SK-N-MC (cell line): Measurements from ENCODE around the gene SDSL.

Experiments used
- DNase-seq: peaks from one replicate; pipeline ENCODE4 v3.0.0-alpha.2; 2011; ENCODE audit warnings: low read depth, low spot score
- H3K27ac ChIP-seq: fragments of 200-600 bp; sonication (generic); 2 replicates; pipeline ENCODE4 v1.5.1; 2016; ENCODE audit warnings: mixed run types
- H3K36me3 ChIP-seq: fragments of 200-600 bp; sonication (generic); 2 replicates; pipeline ENCODE4 v1.6.1; 2017; ENCODE audit warnings: antibody characterized with exemption, low read length, mixed read lengths; ENCODE audit not compliant: insufficient read depth
- H3K4me3 ChIP-seq: fragments of 200-600 bp; sonication (generic); 2 replicates; pipeline ENCODE4 v1.5.1; 2016
- H3K9ac ChIP-seq: fragments of 200-600 bp; sonication (generic); 2 replicates; pipeline ENCODE4 v1.8.0; 2017; ENCODE audit warnings: mixed run types, mixed read lengths; ENCODE audit not compliant: insufficient read length
- H3K9me3 ChIP-seq: fragments of 200-600 bp; sonication (generic); 2 replicates; pipeline ENCODE4 v1.6.1; 2017; ENCODE audit warnings: low read depth, mild to moderate bottlenecking, antibody characterized with exemption, low read length, moderate library complexity, mixed read lengths
- EZH2 ChIP-seq: fragments of 200-600 bp; sonication (generic); IDR thresholded peaks from one replicate; pipeline ENCODE4 v1.6.1; 2017; ENCODE audit warnings: antibody characterized with exemption
- FOXP2 ChIP-seq: optimal IDR thresholded peaks from 2 replicates; pipeline ENCODE3; 2011; ENCODE audit warnings: mild to moderate bottlenecking, moderate library complexity; ENCODE audit not compliant: insufficient read depth; ENCODE audit errors: extremely low read length, control extremely low read depth
- POLR2AphosphoS5 ChIP-seq: IDR thresholded peaks from 2 replicates; pipeline ENCODE4 v1.6.1; 2012; ENCODE audit warnings: mild to moderate bottlenecking, low read depth, low read length, borderline replicate concordance

The SDSL gene

GRCh38 chr12:113385282-113385882, 36.8 kb upstream of the SDSL start:
- Histone ChIP-seq H3K9ac (no peak overlapping the region), H3K27ac (no peak overlapping the region), H3K9me3 (no peaks in the 10 kb centered on the region), H3K4me3 (no peak overlapping the region), H3K36me3 (no peaks in the 10 kb centered on the region; the same call in 1 of the 2 replicates)
- TF ChIP-seq POLR2AphosphoS5 (no peak), EZH2 (no peak), FOXP2 (no peak)
- no peak for DNase-seq

GRCh38 chr12:113386866-113387566, 35.2 kb upstream of the SDSL start:
- H3K36me3 ChIP-seq = no peaks in the 10 kb centered on the region
- H3K9ac ChIP-seq = no peak overlapping the region
- no peak overlapping the region for H3K27ac ChIP-seq
- no peak for DNase-seq
- no peak for TF ChIP-seq EZH2
- no peak for TF ChIP-seq POLR2AphosphoS5
- no peak for TF ChIP-seq FOXP2
- H3K9me3 ChIP-seq = no peaks in the 10 kb centered on the region
- no peak overlapping the region for H3K4me3 ChIP-seq

- H3K27ac ChIP-seq = no peak overlapping the region
Observed at GRCh38 chr12:113387631-113388030, 34.5 kb upstream of the SDSL start.

GRCh38 chr12:113388351-113388750, 33.8 kb upstream of the SDSL start:
- Histone ChIP-seq H3K9me3 (no peaks in the 10 kb centered on the region), H3K27ac (no peak overlapping the region), H3K36me3 (no peaks in the 10 kb centered on the region), H3K4me3 (no peak overlapping the region), H3K9ac (no peak overlapping the region)
- DNase-seq = no peak
- TF ChIP-seq EZH2 (no peak), FOXP2 (no peak), POLR2AphosphoS5 (no peak)

More at GRCh38 chr12:113387631-113388030, 34.5 kb upstream of the SDSL start:
- Histone ChIP-seq H3K36me3 (no peaks in the 10 kb centered on the region), H3K9me3 (no peaks in the 10 kb centered on the region), H3K4me3 (no peak overlapping the region), H3K9ac (no peak overlapping the region)
- no peak for DNase-seq
- TF ChIP-seq FOXP2 (no peak), POLR2AphosphoS5 (no peak), EZH2 (no peak)

- no peaks in the 10 kb centered on the region for H3K36me3 ChIP-seq
- H3K27ac ChIP-seq = no peak overlapping the region
- TF ChIP-seq POLR2AphosphoS5 (no peak), FOXP2 (no peak), EZH2 (no peak)
- H3K4me3 ChIP-seq = no peak overlapping the region
- H3K9me3 ChIP-seq = no peaks in the 10 kb centered on the region
- no peak overlapping the region for H3K9ac ChIP-seq
- DNase-seq = no peak
Observed at GRCh38 chr12:113390064-113391043, 31.8 kb upstream of the SDSL start.

- Histone ChIP-seq H3K9ac (no peak overlapping the region), H3K36me3 (no peaks in the 10 kb centered on the region), H3K9me3 (no peaks in the 10 kb centered on the region), H3K4me3 (no peak overlapping the region), H3K27ac (no peak overlapping the region)
- TF ChIP-seq FOXP2 (no peak), EZH2 (no peak), POLR2AphosphoS5 (no peak)
- no peak for DNase-seq
Observed at GRCh38 chr12:113391145-113391544, 31.0 kb upstream of the SDSL start.

- DNase-seq = no peak
- Histone ChIP-seq H3K36me3 (no peaks in the 10 kb centered on the region), H3K27ac (no peak overlapping the region), H3K9ac (no peak overlapping the region), H3K9me3 (no peaks in the 10 kb centered on the region), H3K4me3 (no peak overlapping the region)
- TF ChIP-seq FOXP2 (no peak), EZH2 (no peak), POLR2AphosphoS5 (no peak)
Observed at GRCh38 chr12:113391650-113392337, 30.4 kb upstream of the SDSL start.
